HPDE6-E6E7 (cell line): Measurements from ENCODE around the gene CNTN4.
"Not testable (repeated sequence)": the region's sequence is repeated elsewhere in the genome, so short reads cannot be mapped to it uniquely, and the experiment has no call there.

Experiments used
- DNase-seq: peaks from one replicate; pipeline ENCODE4 v3.0.0; 2011; ENCODE audit warnings: missing footprints; ENCODE audit errors: extremely low spot score

Gene CNTN4

GRCh38 chr3:2516762-2517441 lies 418.2 kb downstream of the CNTN4 start:
- no peak for DNase-seq

- no peak for DNase-seq
These were observed 419.0 kb downstream of the CNTN4 start for GRCh38 chr3:2517500-2518172.

DNA sequence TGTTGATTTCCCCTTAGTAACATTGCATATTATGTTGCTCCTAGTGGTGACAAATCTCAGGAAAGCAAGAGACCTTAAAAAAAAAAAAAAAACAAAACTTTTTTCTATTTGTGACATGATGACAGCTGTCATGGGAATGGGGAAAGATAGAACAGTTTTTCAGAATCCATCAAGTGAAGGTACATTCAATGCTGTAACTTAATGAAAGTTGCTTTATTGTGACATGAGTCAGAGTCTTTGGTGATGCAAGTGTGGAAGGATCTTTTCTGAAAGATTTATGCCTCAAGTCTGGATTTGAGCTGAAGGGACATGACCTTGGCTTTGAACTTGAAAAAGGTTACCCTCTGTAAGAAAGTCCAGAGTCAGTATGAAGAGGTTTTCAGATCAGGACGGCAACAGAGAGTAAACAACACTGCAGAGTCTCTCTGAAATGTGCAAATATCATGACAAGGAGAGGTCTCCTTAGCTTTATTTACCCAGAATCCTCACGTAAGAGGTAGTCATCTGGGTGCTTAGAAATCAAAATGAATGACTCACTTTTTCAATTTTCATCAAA lies 424.7 kb downstream of the CNTN4 start:
- no peak for DNase-seq

DNA sequence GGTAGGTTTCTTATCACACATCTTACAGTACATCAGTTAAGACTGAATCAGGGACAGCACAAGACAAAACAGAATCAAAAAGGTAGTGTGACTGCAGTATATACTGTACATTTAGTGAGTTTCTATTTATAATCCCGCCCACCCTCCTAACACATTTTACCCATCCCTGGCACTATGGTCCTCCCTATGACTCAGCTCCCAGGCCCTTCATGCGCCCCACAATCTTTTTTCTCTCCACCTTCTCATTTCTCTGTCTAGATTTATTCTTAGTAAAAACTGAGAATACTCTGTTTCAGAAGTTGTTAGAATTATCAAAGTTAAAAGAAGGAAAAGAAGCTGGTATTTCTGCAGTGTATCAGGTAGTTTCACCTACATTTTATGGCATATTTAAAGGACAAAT lies 427.3 kb downstream of the CNTN4 start:
- no peak for DNase-seq

DNA sequence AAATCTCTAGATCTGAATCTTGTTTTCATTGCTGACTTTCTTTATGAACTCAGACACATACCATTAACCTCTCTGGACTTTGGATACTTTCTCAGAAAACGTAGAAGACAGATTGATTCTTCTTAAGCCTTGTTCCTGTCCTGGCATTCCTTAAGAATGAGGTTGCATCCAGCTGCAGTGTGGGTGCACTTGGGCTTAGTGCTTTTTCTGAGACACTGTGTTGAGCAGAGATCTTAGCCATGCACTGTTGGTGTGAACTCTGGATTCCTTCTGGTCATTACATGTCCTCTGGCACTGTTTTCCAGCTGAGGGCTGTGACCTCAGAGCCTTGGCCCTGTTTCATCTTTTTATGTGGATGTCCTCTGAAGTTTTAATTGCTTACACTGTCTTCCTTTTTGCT lies 428.3 kb downstream of the CNTN4 start:
- no peak for DNase-seq

GRCh38 chr3:2527328-2527727 lies 428.7 kb downstream of the CNTN4 start:
- not testable (repeated sequence) for DNase-seq

- DNase-seq = not testable (repeated sequence)
These were observed 436.1 kb downstream of the CNTN4 start for GRCh38 chr3:2534767-2535166.

DNA sequence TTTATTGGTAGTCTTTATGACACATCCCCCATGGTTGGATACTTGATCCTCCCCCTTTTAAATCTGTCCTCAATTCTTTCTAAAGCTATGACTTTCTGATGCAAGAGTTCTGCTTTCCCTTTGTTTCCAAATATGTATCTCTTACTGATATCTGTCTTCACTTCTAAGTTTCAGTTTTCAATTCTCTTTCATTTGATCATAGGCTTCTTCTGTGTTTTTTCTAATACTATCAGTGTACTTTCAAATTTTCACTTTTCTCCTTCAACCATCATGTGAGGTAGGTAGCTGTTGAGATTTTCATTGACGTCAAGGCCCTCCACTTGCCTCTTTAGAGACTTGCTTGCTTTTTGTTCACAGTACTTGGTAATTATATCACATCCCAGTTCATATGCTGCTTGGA lies 436.5 kb downstream of the CNTN4 start:
- no peak for DNase-seq

DNA sequence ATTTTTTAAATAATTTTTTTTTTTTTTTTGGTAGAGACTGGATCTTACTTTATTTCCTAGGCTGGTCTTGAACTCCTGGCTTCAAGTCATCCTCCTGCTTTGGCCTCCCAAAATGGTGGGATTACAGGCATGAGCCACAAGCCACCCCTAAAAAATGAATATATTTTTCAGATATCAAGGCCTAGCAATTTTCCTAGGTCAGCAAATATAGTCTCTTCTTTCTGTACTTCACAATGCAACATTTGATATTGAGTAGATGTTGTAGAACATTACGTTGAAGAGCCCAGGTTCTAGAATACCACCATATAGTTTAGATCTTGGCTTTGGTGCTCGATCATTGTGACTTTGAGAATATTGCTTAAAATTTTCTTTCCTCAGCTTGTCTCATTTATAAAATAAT lies 437.9 kb downstream of the CNTN4 start:
- no peak for DNase-seq

- DNase-seq = no peak
These were observed 441.4 kb downstream of the CNTN4 start for GRCh38 chr3:2540115-2540514.

- no peak for DNase-seq
These were observed 444.6 kb downstream of the CNTN4 start for GRCh38 chr3:2543247-2543646.

- no peak for DNase-seq
These were observed 445.5 kb downstream of the CNTN4 start for GRCh38 chr3:2544212-2544611.

DNA sequence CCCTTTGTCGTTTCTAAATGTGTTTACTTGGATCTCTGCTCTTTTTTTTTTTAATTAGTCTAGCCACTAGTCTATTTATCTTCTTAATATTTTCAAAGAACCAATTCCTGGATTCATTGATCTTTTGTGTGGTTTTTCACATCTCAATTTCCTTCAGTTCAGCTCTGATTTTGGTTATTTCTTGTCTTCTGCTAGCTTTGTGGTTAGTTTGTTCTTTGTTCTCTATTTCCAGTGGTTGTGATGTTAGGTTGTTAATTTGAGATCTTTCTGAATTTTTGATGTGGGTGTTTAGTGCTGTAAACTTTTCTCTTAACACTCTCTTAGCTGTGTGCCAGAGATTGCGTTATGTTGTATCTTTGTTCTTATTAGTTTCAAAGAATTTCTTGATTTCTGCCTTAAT lies 446.1 kb downstream of the CNTN4 start:
- DNase-seq = no peak

- no peak for DNase-seq
These were observed 448.4 kb downstream of the CNTN4 start for GRCh38 chr3:2547049-2547448.

DNA sequence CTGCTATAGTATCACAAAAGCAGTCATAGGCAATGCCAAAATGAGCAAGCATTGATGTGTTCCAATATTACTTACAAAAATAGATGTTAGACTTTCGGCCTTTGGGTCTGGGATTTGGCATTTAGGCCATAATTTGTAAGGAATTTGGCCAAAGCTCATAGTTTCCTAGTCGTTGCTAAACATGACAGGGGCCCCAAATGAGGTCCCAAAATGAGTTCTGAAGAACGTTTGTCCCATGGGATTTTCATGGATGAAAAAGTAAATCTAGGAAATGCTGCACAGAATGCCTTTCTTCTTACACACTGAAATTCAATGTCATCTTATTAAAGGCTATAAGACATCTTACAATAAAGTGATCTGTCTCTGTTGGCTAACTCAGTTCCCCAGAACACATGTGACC lies 456.0 kb downstream of the CNTN4 start:
- no peak for DNase-seq

DNA sequence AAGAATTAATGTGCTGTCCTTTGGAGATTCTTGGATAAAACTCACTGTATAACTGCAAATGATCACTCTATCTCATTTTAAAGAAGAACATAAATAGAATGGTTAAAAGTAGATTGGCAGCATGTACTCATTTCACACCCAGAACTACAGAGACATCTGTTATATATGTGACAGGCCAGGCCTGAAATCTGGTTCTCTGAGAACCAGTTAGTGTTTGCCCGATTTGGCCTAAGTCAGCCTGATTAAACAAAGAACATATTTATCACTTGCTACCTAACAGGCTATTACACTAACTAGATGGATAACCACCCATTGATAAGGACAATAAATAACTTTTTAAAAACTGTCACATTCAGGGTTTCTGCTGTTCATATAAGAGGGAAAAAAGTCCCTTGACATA lies 460.1 kb downstream of the CNTN4 start:
- DNase-seq = no peak

DNA sequence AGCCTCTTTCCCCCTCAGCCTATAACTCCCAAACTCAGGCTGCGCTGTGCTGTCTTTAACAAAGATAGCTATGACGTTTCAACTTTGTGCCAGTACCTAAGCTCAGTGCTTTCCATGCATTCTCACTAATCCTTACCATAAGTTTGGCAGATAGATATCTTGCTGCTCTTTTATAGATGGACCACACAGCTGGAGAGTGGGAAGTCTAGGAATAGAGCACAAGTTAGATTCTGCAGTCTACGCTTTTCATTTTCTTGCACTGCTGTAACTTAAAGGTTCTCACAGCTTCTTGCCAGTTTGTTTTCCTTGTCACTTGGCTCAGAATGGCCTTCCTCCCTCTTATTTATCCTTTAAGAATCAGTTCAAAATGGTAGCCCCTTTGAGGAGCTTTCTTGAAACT lies 468.8 kb downstream of the CNTN4 start:
- no peak for DNase-seq

- no peak for DNase-seq
These were observed 469.5 kb downstream of the CNTN4 start for GRCh38 chr3:2568156-2568555.

DNA sequence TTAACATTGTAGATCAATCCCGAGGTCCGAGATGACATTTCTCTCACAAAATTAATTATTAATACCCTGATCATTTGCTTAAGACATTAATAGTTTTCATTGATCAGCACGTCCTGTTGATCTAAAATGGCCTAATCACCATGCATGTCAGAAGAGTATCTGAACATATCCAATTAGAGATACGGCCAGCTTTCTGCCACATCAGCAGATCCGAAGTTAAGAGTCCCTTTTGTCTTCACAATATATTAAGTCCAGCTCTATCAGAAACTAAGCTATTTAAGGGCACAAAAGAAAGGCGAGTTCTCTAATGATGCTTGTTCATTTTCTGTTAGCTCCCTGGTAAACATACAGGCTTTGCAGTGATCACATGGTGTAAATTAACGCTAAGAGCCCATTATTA lies 470.3 kb downstream of the CNTN4 start:
- DNase-seq = no peak

DNA sequence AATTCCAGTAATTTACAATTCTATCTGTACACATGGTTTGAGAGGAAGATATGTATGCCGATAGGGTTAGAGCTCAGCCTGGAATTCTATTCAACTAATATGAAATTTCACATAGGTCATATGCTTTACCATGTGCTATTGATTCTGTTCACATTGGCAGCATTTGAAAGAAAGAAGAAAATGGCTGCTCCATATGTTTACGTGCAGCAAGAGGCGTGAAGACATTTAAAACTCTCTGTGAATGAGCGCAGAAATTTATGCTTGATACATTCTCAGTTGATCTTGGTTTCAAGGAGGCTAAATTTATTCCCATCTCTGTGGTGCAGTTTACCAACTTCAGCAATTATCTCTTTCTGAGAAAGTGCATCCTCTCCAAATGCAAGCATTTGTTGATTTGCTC lies 478.9 kb downstream of the CNTN4 start:
- no peak for DNase-seq

GRCh38 chr3:2578560-2578959 lies 479.9 kb downstream of the CNTN4 start:
- DNase-seq = no peak

GRCh38 chr3:2579206-2579605 lies 480.5 kb downstream of the CNTN4 start:
- no peak for DNase-seq

GRCh38 chr3:2583046-2583445 lies 484.4 kb downstream of the CNTN4 start:
- DNase-seq = no peak
